ENCODE measurements around the gene SPART.

DNA sequence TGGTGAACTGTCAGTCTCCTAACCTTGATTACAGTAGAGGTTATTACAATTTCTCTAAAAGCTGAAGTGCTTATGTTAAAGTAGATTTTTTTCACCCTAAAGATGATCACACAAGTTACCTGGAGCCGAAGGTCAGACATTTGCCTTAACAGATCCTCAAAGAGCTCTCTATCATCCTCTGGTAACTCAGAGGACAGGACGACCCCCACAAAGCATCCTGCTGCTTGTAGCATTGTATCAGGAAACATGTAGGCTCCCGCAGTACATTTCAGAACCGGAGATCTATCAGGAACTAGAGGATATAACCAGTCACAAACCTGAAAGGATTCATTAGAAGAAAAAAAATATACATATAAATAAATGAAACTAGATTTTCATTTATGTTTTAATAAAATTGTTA, 14.9 kb downstream of the SPART start:
- TF ChIP-seq POLR2AphosphoS5 (IDR thresholded peaks at IDR 0.05) (no peak), CTCF (IDR thresholded peaks at IDR 0.05) (no peak)
